ENCODE data around the gene SLC1A3.

- TF ChIP-seq YY1 (IDR thresholded peaks at IDR 0.05; ENCODE audit: insufficient read depth, insufficient read length), result no peak
- no peak for TF ChIP-seq ZNF274 (IDR thresholded peaks at IDR 0.05; ENCODE audit: low read depth, low read length)
Measured at GRCh38 chr5:36703245-36703860, 96.9 kb downstream of the SLC1A3 start.
